Stomach (tissue), 4 donors: ENCODE results near the gene ZNF211.

ENCODE experiments used
- POLR2A ChIP-seq, 4 donors: fragments of 450-650 bp; IDR thresholded peaks; one replicate each; pipeline ENCODE4 v1.6.1; 2016; ENCODE audit warnings: antibody characterized with exemption in 4 of 4, control low read depth in 2 of 4, mild to moderate bottlenecking in 1 of 4, moderate library complexity in 1 of 4
- TF ChIP-seq, protein P1 (sequence below), 7 experiments: fragments of 450-650 bp in 4 of 7; fragments of 200-600 bp in 3 of 7; sonication (generic) in 3 of 7; IDR thresholded peaks; one replicate each; pipeline ENCODE4 v1.5.1; 2016 to 2019; ENCODE audit warnings: antibody characterized with exemption in 7 of 7, control low read depth in 2 of 7, mild to moderate bottlenecking in 1 of 7

DNA sequence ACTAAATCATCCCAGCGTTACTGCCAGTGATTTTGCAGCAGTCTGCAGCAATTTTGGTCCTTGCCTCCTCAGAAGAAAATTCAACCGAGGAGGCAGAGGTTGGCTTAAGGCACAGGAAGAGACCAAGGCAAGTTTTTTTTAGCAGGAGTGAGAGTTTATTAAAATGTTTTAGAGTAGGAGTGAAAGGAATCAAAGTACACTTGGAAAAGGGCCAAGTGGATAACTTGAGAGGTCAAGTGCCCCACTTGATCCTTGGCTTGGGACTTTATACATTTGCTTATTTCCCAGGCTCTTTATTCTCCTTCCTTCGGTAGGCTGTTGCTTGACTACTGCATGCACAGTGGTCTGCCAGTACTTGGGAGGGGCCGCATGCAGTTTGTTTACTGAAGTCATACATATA, 21.9 kb upstream of the ZNF211 start:
- no peak for TF ChIP-seq POLR2A (IDR thresholded peaks at IDR 0.05)
- TF ChIP-seq, protein P1, sequence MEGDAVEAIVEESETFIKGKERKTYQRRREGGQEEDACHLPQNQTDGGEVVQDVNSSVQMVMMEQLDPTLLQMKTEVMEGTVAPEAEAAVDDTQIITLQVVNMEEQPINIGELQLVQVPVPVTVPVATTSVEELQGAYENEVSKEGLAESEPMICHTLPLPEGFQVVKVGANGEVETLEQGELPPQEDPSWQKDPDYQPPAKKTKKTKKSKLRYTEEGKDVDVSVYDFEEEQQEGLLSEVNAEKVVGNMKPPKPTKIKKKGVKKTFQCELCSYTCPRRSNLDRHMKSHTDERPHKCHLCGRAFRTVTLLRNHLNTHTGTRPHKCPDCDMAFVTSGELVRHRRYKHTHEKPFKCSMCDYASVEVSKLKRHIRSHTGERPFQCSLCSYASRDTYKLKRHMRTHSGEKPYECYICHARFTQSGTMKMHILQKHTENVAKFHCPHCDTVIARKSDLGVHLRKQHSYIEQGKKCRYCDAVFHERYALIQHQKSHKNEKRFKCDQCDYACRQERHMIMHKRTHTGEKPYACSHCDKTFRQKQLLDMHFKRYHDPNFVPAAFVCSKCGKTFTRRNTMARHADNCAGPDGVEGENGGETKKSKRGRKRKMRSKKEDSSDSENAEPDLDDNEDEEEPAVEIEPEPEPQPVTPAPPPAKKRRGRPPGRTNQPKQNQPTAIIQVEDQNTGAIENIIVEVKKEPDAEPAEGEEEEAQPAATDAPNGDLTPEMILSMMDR (IDR thresholded peaks at IDR 0.05): no peak
